Glomerular visceral epithelial cell (primary cell): ENCODE results near the gene AVEN.
A peak's percentile ranks its signal among the peaks of the same experiment; 100 is the strongest.

Experiments used
- DNase-seq: peaks from one replicate; pipeline ENCODE4 v3.0.0-alpha.2; 2016; ENCODE audit errors: extremely low spot score

The AVEN gene

GRCh38 chr15:33915571-33916407 lies 123.2 kb downstream of the AVEN start:
- peak; percentile 7 for DNase-seq

- no peak for DNase-seq
Observed at GRCh38 chr15:33913459-33913858, 125.5 kb downstream of the AVEN start.

- DNase-seq = no peak
Observed at GRCh38 chr15:33912326-33912725, 126.7 kb downstream of the AVEN start.

GRCh38 chr15:33910741-33911140 lies 128.3 kb downstream of the AVEN start:
- no peak for DNase-seq

- DNase-seq = no peak
Observed at GRCh38 chr15:33908406-33908805, 130.6 kb downstream of the AVEN start.

- DNase-seq = no peak
Observed at GRCh38 chr15:33907326-33907725, 131.7 kb downstream of the AVEN start.

GRCh38 chr15:33903661-33904060 lies 135.3 kb downstream of the AVEN start:
- DNase-seq = no peak

- no peak for DNase-seq
Observed at GRCh38 chr15:33902043-33902442, 137.0 kb downstream of the AVEN start.

GRCh38 chr15:33894193-33894592 lies 144.8 kb downstream of the AVEN start:
- DNase-seq = no peak

GRCh38 chr15:33888176-33888575 lies 150.8 kb downstream of the AVEN start:
- DNase-seq = no peak

GRCh38 chr15:33882921-33883320 lies 156.1 kb downstream of the AVEN start:
- DNase-seq = no peak

- no peak for DNase-seq
Observed at GRCh38 chr15:33874156-33874555, 164.8 kb downstream of the AVEN start.

- DNase-seq = no peak
Observed at GRCh38 chr15:33872416-33873106, 166.4 kb downstream of the AVEN start.

- no peak for DNase-seq
Observed at GRCh38 chr15:33871980-33872379, 167.0 kb downstream of the AVEN start.

GRCh38 chr15:33866101-33866737 lies 172.8 kb downstream of the AVEN start:
- no peak for DNase-seq

GRCh38 chr15:33865416-33865815 lies 173.6 kb downstream of the AVEN start:
- DNase-seq = no peak

GRCh38 chr15:33864360-33865075 lies 174.5 kb downstream of the AVEN start:
- no peak for DNase-seq

- peak; percentile 46 for DNase-seq
Observed at GRCh38 chr15:33860754-33861153, 178.2 kb downstream of the AVEN start.

- DNase-seq = no peak
Observed at GRCh38 chr15:33859992-33860545, 178.9 kb downstream of the AVEN start.

- no peak for DNase-seq
Observed at GRCh38 chr15:33858836-33859235, 180.2 kb downstream of the AVEN start.

GRCh38 chr15:33857726-33858125 lies 181.3 kb downstream of the AVEN start:
- no peak for DNase-seq

GRCh38 chr15:33852570-33852969 lies 186.4 kb downstream of the AVEN start:
- DNase-seq = peak; percentile 23
